Measurements from ENCODE around the gene DSN1.
A peak's percentile ranks its signal among the peaks of the same experiment; 100 is the strongest.

Gene DSN1

GRCh38 chr20:36742558-36742957 is 31.0 kb downstream of the DSN1 start:
- no peak for TF ChIP-seq CTCF (IDR thresholded peaks at IDR 0.05; ENCODE audit: low read depth, low read length)
- no peak overlapping the region for H3K4me3 ChIP-seq (ENCODE audit: low read depth, low read length)
- DNase-seq (ENCODE audit: low read depth, low spot score): no peak
- in situ Hi-C loops (cut with HindIII; ENCODE audit: low sequenced_read_pairs): no loop called here

- no peak for TF ChIP-seq CTCF (IDR thresholded peaks at IDR 0.05; ENCODE audit: low read depth, low read length)
- H3K4me3 ChIP-seq (ENCODE audit: low read depth, low read length): no peak overlapping the region
- DNase-seq (ENCODE audit: low read depth, low spot score): no peak
- in situ Hi-C loops (cut with HindIII; ENCODE audit: low sequenced_read_pairs): no loop called here
Observed at GRCh38 chr20:36741072-36741471, 32.5 kb downstream of the DSN1 start.

- no peak overlapping the region for H3K4me3 ChIP-seq (ENCODE audit: low read depth, low read length)
- TF ChIP-seq CTCF (IDR thresholded peaks at IDR 0.05; ENCODE audit: low read depth, low read length): no peak
- no peak for DNase-seq (ENCODE audit: low read depth, low spot score)
- in situ Hi-C loops (cut with HindIII; ENCODE audit: low sequenced_read_pairs): no loop called here
Observed at GRCh38 chr20:36737183-36737499, 36.4 kb downstream of the DSN1 start.

- no peak overlapping the region for H3K4me3 ChIP-seq (ENCODE audit: low read depth, low read length)
- in situ Hi-C loops (cut with HindIII; ENCODE audit: low sequenced_read_pairs): no loop called here
Observed at GRCh38 chr20:36736451-36737182, 36.9 kb downstream of the DSN1 start.

GRCh38 chr20:36732456-36732855 is 41.1 kb downstream of the DSN1 start:
- no peak for TF ChIP-seq CTCF (IDR thresholded peaks at IDR 0.05; ENCODE audit: low read depth, low read length)
- H3K4me3 ChIP-seq (ENCODE audit: low read depth, low read length): no peak overlapping the region
- no peak for DNase-seq (ENCODE audit: low read depth, low spot score)
- in situ Hi-C loops (cut with HindIII; ENCODE audit: low sequenced_read_pairs): no loop called here

More at GRCh38 chr20:36736451-36737182, 36.9 kb downstream of the DSN1 start:
- no peak for TF ChIP-seq CTCF (IDR thresholded peaks at IDR 0.05; ENCODE audit: low read depth, low read length)
- DNase-seq (ENCODE audit: low read depth, low spot score): no peak

- in situ Hi-C loops (cut with HindIII; ENCODE audit: low sequenced_read_pairs): no loop called here
- peak; percentile 20 for TF ChIP-seq CTCF (IDR thresholded peaks at IDR 0.05; ENCODE audit: low read depth, low read length)
- peak; percentile 13 for DNase-seq (ENCODE audit: low read depth, low spot score)
- no peak overlapping the region for H3K4me3 ChIP-seq (ENCODE audit: low read depth, low read length)
Observed at GRCh38 chr20:36728986-36729385, 44.6 kb downstream of the DSN1 start.
